ENCODE measurements around the gene UBE2I.

DNA sequence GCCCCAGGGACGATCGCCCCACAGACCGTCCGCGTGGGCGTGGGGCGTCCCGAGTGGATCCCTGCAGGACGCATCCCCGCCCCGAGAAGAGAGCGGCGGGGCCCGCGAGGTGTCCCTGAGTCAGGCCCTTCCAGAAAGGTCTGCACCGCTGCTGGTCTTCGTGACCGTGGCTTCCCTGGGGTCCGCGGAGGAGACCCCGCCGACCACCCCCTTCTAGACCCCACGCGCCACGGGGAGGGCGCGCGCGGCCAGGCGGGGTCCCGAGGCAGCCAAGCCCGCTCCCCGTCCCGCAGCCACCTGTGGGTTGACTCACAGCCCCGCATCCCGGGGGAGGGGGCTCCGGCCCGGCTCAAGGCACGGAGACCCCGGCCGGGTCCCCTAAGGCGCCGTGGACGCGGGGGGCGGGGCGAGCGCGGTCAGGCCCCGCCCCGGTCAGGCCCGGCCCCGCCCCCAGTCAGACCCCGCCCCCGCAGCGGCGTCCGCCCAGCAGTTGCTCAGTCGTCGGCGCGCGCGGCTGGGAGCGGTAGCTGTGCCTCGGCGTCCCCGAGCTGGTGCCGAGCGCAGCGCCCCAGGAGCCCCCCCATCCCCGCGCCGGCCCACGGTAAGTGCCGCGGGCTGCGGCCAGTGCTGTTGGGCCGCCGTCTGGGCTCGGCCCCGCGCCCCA, 23.8 kb downstream of the UBE2I start, which contains the start of gene BAIAP3:
- TF ChIP-seq, protein P1, sequence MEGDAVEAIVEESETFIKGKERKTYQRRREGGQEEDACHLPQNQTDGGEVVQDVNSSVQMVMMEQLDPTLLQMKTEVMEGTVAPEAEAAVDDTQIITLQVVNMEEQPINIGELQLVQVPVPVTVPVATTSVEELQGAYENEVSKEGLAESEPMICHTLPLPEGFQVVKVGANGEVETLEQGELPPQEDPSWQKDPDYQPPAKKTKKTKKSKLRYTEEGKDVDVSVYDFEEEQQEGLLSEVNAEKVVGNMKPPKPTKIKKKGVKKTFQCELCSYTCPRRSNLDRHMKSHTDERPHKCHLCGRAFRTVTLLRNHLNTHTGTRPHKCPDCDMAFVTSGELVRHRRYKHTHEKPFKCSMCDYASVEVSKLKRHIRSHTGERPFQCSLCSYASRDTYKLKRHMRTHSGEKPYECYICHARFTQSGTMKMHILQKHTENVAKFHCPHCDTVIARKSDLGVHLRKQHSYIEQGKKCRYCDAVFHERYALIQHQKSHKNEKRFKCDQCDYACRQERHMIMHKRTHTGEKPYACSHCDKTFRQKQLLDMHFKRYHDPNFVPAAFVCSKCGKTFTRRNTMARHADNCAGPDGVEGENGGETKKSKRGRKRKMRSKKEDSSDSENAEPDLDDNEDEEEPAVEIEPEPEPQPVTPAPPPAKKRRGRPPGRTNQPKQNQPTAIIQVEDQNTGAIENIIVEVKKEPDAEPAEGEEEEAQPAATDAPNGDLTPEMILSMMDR (IDR thresholded peaks at IDR 0.05; ENCODE audit: low read length), result no peak
- TF ChIP-seq EZH2 (IDR thresholded peaks at IDR 0.05; ENCODE audit: borderline replicate concordance, low read length), result no peak

Measured in OCI-LY1 (cell line).